Naive thymus-derived CD4-positive, alpha-beta T cell (primary cell): Measurements from ENCODE around the gene PARP3. TPM values are rescaled to one million over a fixed set of nuclear protein-coding genes. Genes with fewer than 3 reads are reported as not detected.

Source experiments
- ATAC-seq: fragments of 150-1000 bp; cut with Tn5 transposase; 2 replicates; pipeline ENCODE4 v1.10.0; 2021; ENCODE audit warnings: mild to moderate bottlenecking, moderate library complexity
- CTCF ChIA-PET: fragments of 350-600 bp; sonication (Branson Sonifier 250); formaldehyde crosslinking; loops from one replicate; lab custom pipeline; 2021; ENCODE audit warnings: antibody characterized with exemption; lab: Charles Lee
- POLR2A ChIA-PET: fragments of 350-600 bp; sonication (Branson Sonifier 250); formaldehyde crosslinking; loops from one replicate; lab custom pipeline; 2021; ENCODE audit warnings: antibody characterized with exemption, inconsistent platforms; lab: Charles Lee
- DNase-seq, 9 donors: peaks; one replicate each; pipeline versions ENCODE4 v3.0.0 to v3.0.0-alpha.2; 2020 to 2022; ENCODE audit warnings: mixed read lengths in 1 of 9
- H3K27ac ChIP-seq: one replicate; pipeline ENCODE4 v1.7.0; 2013; ENCODE audit warnings: mild to moderate bottlenecking, low read depth, low read length, moderate library complexity
- H3K27me3 ChIP-seq, 2 donors: one replicate each; pipeline ENCODE4 v1.7.0; 2013; ENCODE audit warnings: low read length in 2 of 2, mild to moderate bottlenecking in 2 of 2, moderate library complexity in 2 of 2; ENCODE audit not compliant: control insufficient read depth in 2 of 2, insufficient read depth in 2 of 2
- H3K36me3 ChIP-seq, 3 experiments: 1 replicate in 2 of 3; 2 replicates in 1 of 3; pipeline ENCODE4 v1.7.0; 2013; ENCODE audit warnings: low read length in 3 of 3, mild to moderate bottlenecking in 3 of 3, moderate library complexity in 1 of 3; ENCODE audit not compliant: insufficient read depth in 3 of 3, control insufficient read depth in 2 of 3
- H3K4me1 ChIP-seq, 2 donors: one replicate each; pipeline ENCODE4 v1.7.0; 2013; ENCODE audit warnings: low read length in 2 of 2, mild to moderate bottlenecking in 2 of 2, moderate library complexity in 1 of 2; ENCODE audit not compliant: control insufficient read depth in 2 of 2, insufficient read depth in 2 of 2
- H3K4me3 ChIP-seq: 2 replicates; pipeline ENCODE4 v1.7.0; 2013; ENCODE audit warnings: mild to moderate bottlenecking, low read length
- H3K9me3 ChIP-seq, 3 experiments: 1 replicate in 2 of 3; 2 replicates in 1 of 3; pipeline ENCODE4 v1.7.0; 2013; ENCODE audit warnings: low read length in 3 of 3; ENCODE audit not compliant: control insufficient read depth in 2 of 3
- H3K27ac Mint-ChIP-seq, 9 donors: one replicate each; pipeline ENCODE4 v1.8.0; 2020 to 2022; ENCODE audit warnings: mixed read lengths in 9 of 9, mild to moderate bottlenecking in 8 of 9, moderate library complexity in 5 of 9, inconsistent platforms in 2 of 9
- H3K27me3 Mint-ChIP-seq, 5 donors: one replicate each; pipeline ENCODE4 v1.8.0; 2021 to 2022; ENCODE audit warnings: mixed read lengths in 5 of 5, mild to moderate bottlenecking in 1 of 5
- H3K36me3 Mint-ChIP-seq, 5 donors: one replicate each; pipeline ENCODE4 v1.8.0; 2020 to 2022; ENCODE audit warnings: mixed read lengths in 5 of 5, mild to moderate bottlenecking in 3 of 5, inconsistent platforms in 1 of 5
- H3K4me1 Mint-ChIP-seq, 7 donors: one replicate each; pipeline ENCODE4 v1.8.0; 2020 to 2022; ENCODE audit warnings: mixed read lengths in 7 of 7, mild to moderate bottlenecking in 3 of 7, inconsistent platforms in 1 of 7
- H3K4me3 Mint-ChIP-seq, 10 donors: one replicate each; pipeline ENCODE4 v1.8.0; 2020 to 2022; ENCODE audit warnings: mild to moderate bottlenecking in 10 of 10, mixed read lengths in 10 of 10, moderate library complexity in 6 of 10, inconsistent platforms in 2 of 10
- H3K9me3 Mint-ChIP-seq, 11 donors: one replicate each; pipeline ENCODE4 v1.8.0; 2020 to 2022; ENCODE audit warnings: mixed read lengths in 11 of 11, mild to moderate bottlenecking in 4 of 11, inconsistent platforms in 1 of 11, moderate library complexity in 1 of 11
- intact Hi-C, 2 donors: fragments of 100-400 bp; cut with micrococcal nuclease; formaldehyde crosslinking; loops; one replicate each; pipeline ENCODE4 v1.15.1; 2023
- polyA plus RNA-seq, 2 donors: library from polyadenylated mRNA; unstranded; fragments of 300-500 nt; fragmentation: Illumina TruSeq; gene quantifications; one replicate each; pipeline ENCODE4 v1.2.3, GENCODE V29; 2021
- total RNA-seq, 6 experiments: library from RNA in 5 of 6; stranded (reverse) in 5 of 6; gene quantifications; 1 replicate in 5 of 6; 2 replicates in 1 of 6; pipeline ENCODE4 v1.2.3 and lab custom pipeline; 2021 to 2026

Gene PARP3
- total and polyA plus RNA-seq, 7 experiments from 2014 or later, result 3.2 to 21.5 (median 8.1) TPM

DNA sequence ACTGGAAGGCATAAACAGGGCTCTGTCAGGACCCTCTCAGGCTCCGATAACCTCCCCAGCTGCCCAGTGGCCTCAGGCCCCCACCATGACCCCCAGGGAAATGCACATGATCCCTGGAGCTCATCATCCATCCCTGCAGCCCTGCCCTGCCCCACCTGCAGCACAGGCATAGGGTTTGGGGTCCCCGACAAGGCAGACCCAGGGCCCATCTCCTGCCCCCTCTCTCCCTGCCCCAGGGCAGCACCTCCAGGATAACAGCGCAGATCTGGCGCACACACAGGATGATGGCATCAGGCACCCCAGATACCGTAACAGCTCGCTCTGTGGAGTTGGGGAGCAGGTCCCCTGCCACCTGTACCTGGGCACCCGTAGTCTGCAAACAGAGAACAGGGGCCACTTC is 17.5 kb downstream of the PARP3 start:
- Mint-ChIP-seq H3K4me3 (no peak overlapping the region), H3K9me3 (no peaks in the 10 kb centered on the region), H3K36me3 (peaks cover 0 to 11% (median 4%) of the 10 kb centered on the region in 5 donors), H3K27me3 (peaks cover 0 to 25% (median 0%) of the 10 kb centered on the region in 5 donors), H3K27ac (no peak overlapping the region), H3K4me1 (peaks cover 0 to 6% (median 4%) of the 10 kb centered on the region in 7 donors)
- Histone ChIP-seq H3K27ac (no peak overlapping the region), H3K4me1 (peaks cover 0 to 7% of the 10 kb centered on the region in 2 donors), H3K36me3 (peaks cover 0 to 3% (median 0%) of the 10 kb centered on the region in 3 experiments), H3K9me3 (no peaks in the 10 kb centered on the region), H3K27me3 (peaks cover 3 to 4% of the 10 kb centered on the region in 2 donors), H3K4me3 (no peak overlapping the region)
- no peak for DNase-seq
- CTCF ChIA-PET, result no interaction called here
- POLR2A ChIA-PET, result no interaction called here
- ATAC-seq, result no peak
- intact Hi-C loops, result no loop called here

- ATAC-seq (no peak), DNase-seq (no peak)
- H3K4me1 ChIP-seq, result peaks cover 0 to 7% of the 10 kb centered on the region in 2 donors
- no peak overlapping the region for H3K4me3 ChIP-seq
- H3K9me3 ChIP-seq, result no peaks in the 10 kb centered on the region
- ChIA-PET CTCF (no interaction called here), POLR2A (no interaction called here)
- H3K27ac ChIP-seq, result no peak overlapping the region
- Mint-ChIP-seq H3K9me3 (no peaks in the 10 kb centered on the region), H3K4me3 (no peak overlapping the region), H3K27ac (no peak overlapping the region), H3K36me3 (peaks cover 0 to 11% (median 4%) of the 10 kb centered on the region in 5 donors), H3K27me3 (peaks cover 0 to 18% (median 0%) of the 10 kb centered on the region in 5 donors), H3K4me1 (peaks cover 2 to 13% (median 9%) of the 10 kb centered on the region in 7 donors)
- intact Hi-C loops, result no loop called here
- H3K27me3 ChIP-seq, result peaks cover 3 to 4% of the 10 kb centered on the region in 2 donors
- peaks cover 0 to 3% (median 0%) of the 10 kb centered on the region in 3 experiments for H3K36me3 ChIP-seq
Observed at GRCh38 chr3:51960386-51960785, 18.2 kb downstream of the PARP3 start.

GRCh38 chr3:51961011-51961410 is 18.8 kb downstream of the PARP3 start:
- Histone ChIP-seq H3K4me1 (peaks cover 0 to 7% of the 10 kb centered on the region in 2 donors), H3K9me3 (no peaks in the 10 kb centered on the region), H3K27ac (no peak overlapping the region), H3K4me3 (no peak overlapping the region), H3K36me3 (peaks cover 0 to 3% (median 0%) of the 10 kb centered on the region in 3 experiments), H3K27me3 (peaks cover 0 to 4% of the 10 kb centered on the region in 2 donors)
- ATAC-seq (no peak), DNase-seq (no peak)
- CTCF ChIA-PET, result no interaction called here
- Mint-ChIP-seq H3K27ac (no peak overlapping the region), H3K4me1 (peaks cover 6 to 18% (median 13%) of the 10 kb centered on the region in 7 donors), H3K4me3 (no peak overlapping the region), H3K27me3 (peaks cover 0 to 17% (median 0%) of the 10 kb centered on the region in 5 donors), H3K9me3 (no peaks in the 10 kb centered on the region), H3K36me3 (peaks cover 0 to 11% (median 4%) of the 10 kb centered on the region in 5 donors)
- intact Hi-C loops, result no loop called here
- POLR2A ChIA-PET, result interaction anchor here (1.8 kb wide), 1 partner anchor 35 kb away, joined by 5 read pairs; the partner anchor contains the start of gene RPL29

DNA sequence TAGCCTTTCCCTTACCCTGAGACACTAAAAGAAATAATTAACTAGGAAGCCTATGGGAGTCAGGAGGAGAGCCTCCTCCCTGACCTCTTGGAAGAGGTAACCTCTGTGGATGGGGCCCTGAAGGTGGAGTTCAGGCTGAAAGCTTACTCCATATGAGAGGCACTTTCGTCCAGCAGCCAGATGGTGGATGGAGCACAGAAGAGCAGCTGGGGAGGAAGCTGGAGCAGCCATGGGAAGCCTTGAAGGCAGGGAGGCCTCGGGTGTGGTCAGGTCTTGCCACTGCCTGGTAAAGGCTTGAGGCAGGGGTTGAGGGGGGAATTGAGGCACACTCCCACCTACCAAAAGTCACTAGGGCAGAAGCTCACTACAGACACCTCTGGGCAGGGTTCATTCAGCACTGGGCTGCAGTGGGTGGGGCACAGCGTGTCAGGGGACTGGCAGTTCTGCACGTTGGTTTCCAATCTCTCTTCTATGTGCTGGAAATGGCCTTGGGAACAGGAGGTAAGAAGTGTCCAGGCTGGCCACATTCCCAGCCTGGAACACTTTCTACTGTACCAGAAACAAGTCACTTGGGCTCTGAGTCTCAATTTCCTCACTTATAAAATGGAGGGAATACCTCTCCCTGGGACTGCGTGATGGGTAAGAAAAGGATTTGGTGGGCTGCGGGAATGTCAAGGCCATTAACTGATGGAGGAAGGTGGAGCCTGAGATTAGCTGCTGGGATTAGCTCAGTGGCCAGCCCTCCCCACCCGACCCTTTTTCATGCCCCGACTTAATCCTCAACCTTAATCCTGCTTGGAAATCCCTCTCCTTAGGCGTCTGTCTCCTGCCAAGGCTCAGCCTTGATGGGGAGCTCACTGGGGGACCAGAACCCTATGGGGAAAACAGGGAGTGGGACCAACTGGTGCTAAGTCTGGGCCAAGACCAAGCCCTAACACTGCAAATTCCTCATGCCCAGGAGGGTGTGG is 19.7 kb downstream of the PARP3 start:
- peaks cover 0 to 3% (median 0%) of the 10 kb centered on the region in 3 experiments for H3K36me3 ChIP-seq
- DNase-seq, result no peak
- peaks cover 0 to 12% (median 0%) of the 10 kb centered on the region in 5 donors for H3K27me3 Mint-ChIP-seq
- POLR2A ChIA-PET, result interaction anchor here (0.9 to 1.8 kb wide), 2 partner anchors 12 to 34 kb away, joined by 3 to 5 read pairs; partner anchors contain the start of genes ABHD14B and RPL29
- no peak overlapping the region for H3K27ac Mint-ChIP-seq
- ATAC-seq, result no peak
- peaks cover 3 to 6% of the 10 kb centered on the region in 2 donors for H3K4me1 ChIP-seq
- intact Hi-C loops, result no loop called here
- H3K4me3 ChIP-seq, result no peak overlapping the region
- no peak overlapping the region for H3K27ac ChIP-seq
- H3K9me3 Mint-ChIP-seq, result no peaks in the 10 kb centered on the region
- H3K36me3 Mint-ChIP-seq, result peaks cover 0 to 11% (median 4%) of the 10 kb centered on the region in 5 donors
- H3K27me3 ChIP-seq, result peaks cover 0 to 4% of the 10 kb centered on the region in 2 donors
- CTCF ChIA-PET, result no interaction called here
- H3K4me1 Mint-ChIP-seq, result peaks cover 11 to 21% (median 18%) of the 10 kb centered on the region in 7 donors
- H3K4me3 Mint-ChIP-seq, result no peak overlapping the region
- H3K9me3 ChIP-seq, result no peaks in the 10 kb centered on the region

- Mint-ChIP-seq H3K27me3 (peaks cover 0 to 10% (median 0%) of the 10 kb centered on the region in 5 donors), H3K4me3 (no peak overlapping the region), H3K9me3 (no peaks in the 10 kb centered on the region), H3K4me1 (peaks cover 11 to 21% (median 18%) of the 10 kb centered on the region in 7 donors), H3K36me3 (peaks cover 0 to 11% (median 4%) of the 10 kb centered on the region in 5 donors), H3K27ac (no peak overlapping the region)
- Histone ChIP-seq H3K4me1 (peaks cover 7% of the 10 kb centered on the region in 2 donors), H3K27me3 (no peaks in the 10 kb centered on the region), H3K27ac (no peak overlapping the region), H3K4me3 (no peak overlapping the region), H3K9me3 (no peaks in the 10 kb centered on the region), H3K36me3 (peaks cover 0 to 3% (median 0%) of the 10 kb centered on the region in 3 experiments)
- ChIA-PET POLR2A (interaction anchor here (0.9 to 1.8 kb wide), 2 partner anchors 11 to 33 kb away, joined by 3 to 5 read pairs; partner anchors contain the start of genes ABHD14B and RPL29), CTCF (interaction anchor here (0.5 kb wide), 2 partner anchors 184 to 371 kb away, joined by 4 to 9 read pairs; no protein-coding TSS in a partner anchor)
- DNase-seq (no peak), ATAC-seq (no peak)
- intact Hi-C loops, result no loop called here
Observed at GRCh38 chr3:51962854-51963530, 20.8 kb downstream of the PARP3 start.

DNA sequence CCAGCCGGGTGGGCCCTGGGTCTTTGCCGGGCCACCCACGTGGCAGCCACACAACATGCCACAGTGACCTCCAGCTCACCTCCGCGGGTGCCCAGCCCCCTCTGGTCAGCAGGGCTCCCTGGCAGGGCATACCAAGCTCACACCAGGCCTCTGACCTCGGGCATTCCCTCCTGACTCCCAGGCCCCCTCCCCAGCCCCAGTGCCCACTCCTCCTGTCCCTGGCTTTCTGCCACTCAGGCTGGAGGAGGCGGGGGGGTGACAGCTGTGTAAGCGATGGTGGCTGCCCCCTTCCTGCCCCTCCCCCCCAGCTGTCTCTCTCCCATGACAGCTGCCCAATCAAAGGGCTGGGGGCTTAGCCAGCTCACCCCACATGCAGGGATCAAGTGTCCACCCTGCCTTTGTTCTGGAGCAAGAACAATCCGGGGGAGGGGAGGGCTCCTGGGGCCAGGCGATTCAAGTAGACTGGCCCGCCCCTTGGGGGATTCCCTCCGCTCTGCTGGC is 21.8 kb downstream of the PARP3 start:
- H3K9me3 Mint-ChIP-seq, result no peaks in the 10 kb centered on the region
- Histone ChIP-seq H3K4me3 (no peak overlapping the region), H3K9me3 (no peaks in the 10 kb centered on the region), H3K4me1 (peaks cover 7 to 9% of the 10 kb centered on the region in 2 donors), H3K27me3 (no peaks in the 10 kb centered on the region), H3K36me3 (peaks cover 0 to 1% (median 0%) of the 10 kb centered on the region in 3 experiments), H3K27ac (no peak overlapping the region)
- CTCF ChIA-PET, result no interaction called here
- peaks cover 0 to 10% (median 0%) of the 10 kb centered on the region in 5 donors for H3K27me3 Mint-ChIP-seq
- H3K4me1 Mint-ChIP-seq, result peaks cover 15 to 28% (median 23%) of the 10 kb centered on the region in 7 donors
- intact Hi-C loops, result no loop called here
- no peak overlapping the region for H3K4me3 Mint-ChIP-seq
- POLR2A ChIA-PET, result no interaction called here
- no peak overlapping the region for H3K27ac Mint-ChIP-seq
- peaks cover 0 to 6% (median 0%) of the 10 kb centered on the region in 5 donors for H3K36me3 Mint-ChIP-seq
- ATAC-seq (no peak), DNase-seq (no peak)
